Neural progenitor cell (in vitro differentiated cells): ENCODE results near the gene EIF2D.

Experiments used
- EZH2phosphoT487 ChIP-seq: fragments of 200-600 bp; sonication (generic); IDR thresholded peaks from 2 replicates; pipeline ENCODE4 v1.6.1; 2017; ENCODE audit warnings: antibody characterized with exemption
- TF ChIP-seq, protein P1 (sequence below): fragments of 200-600 bp; sonication (generic); IDR thresholded peaks from 2 replicates; pipeline ENCODE4 v1.5.1; 2017; ENCODE audit warnings: antibody characterized with exemption, mild to moderate bottlenecking

- TF ChIP-seq, protein P1, sequence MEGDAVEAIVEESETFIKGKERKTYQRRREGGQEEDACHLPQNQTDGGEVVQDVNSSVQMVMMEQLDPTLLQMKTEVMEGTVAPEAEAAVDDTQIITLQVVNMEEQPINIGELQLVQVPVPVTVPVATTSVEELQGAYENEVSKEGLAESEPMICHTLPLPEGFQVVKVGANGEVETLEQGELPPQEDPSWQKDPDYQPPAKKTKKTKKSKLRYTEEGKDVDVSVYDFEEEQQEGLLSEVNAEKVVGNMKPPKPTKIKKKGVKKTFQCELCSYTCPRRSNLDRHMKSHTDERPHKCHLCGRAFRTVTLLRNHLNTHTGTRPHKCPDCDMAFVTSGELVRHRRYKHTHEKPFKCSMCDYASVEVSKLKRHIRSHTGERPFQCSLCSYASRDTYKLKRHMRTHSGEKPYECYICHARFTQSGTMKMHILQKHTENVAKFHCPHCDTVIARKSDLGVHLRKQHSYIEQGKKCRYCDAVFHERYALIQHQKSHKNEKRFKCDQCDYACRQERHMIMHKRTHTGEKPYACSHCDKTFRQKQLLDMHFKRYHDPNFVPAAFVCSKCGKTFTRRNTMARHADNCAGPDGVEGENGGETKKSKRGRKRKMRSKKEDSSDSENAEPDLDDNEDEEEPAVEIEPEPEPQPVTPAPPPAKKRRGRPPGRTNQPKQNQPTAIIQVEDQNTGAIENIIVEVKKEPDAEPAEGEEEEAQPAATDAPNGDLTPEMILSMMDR: no peak
- no peak for TF ChIP-seq EZH2phosphoT487
Measured at GRCh38 chr1:206560007-206560716, 52.1 kb downstream of the EIF2D start.
